GM13977 (cell line): Measurements from ENCODE around the gene TSHR.

Experiments
- DNase-seq: peaks from one replicate; pipeline ENCODE4 v3.0.0; 2012; ENCODE audit warnings: low spot score
- CTCF ChIP-seq: IDR thresholded peaks from 2 replicates; pipeline ENCODE4 v1.5.1; 2012; ENCODE audit warnings: mild to moderate bottlenecking, control low read depth; ENCODE audit not compliant: insufficient read depth; ENCODE audit errors: extremely low read depth, missing control alignments
- in situ Hi-C: fragments of 300-500 bp; cut with MboI; formaldehyde crosslinking; loops from one replicate; pipeline ENCODE4 v1.12.0; 2022; ENCODE audit warnings: low sequenced_read_pairs, low pct_unique_long_range_greater_than_20kb, mixed read lengths, inconsistent platforms; ENCODE audit not compliant: unreplicated experiment

Gene TSHR

GRCh38 chr14:80974679-80975078 is 19.3 kb downstream of the TSHR start:
- DNase-seq, result no peak
- in situ Hi-C loops, result loop anchor here (25.0 kb wide), 1 partner anchor 488 kb away; no protein-coding TSS in a partner anchor
- TF ChIP-seq CTCF, result no peak

- DNase-seq, result no peak
- in situ Hi-C loops, result no loop called here
- TF ChIP-seq CTCF, result no peak
These were observed 21.8 kb downstream of the TSHR start for GRCh38 chr14:80977221-80977620.

- in situ Hi-C loops, result no loop called here
- no peak for DNase-seq
These were observed 23.0 kb downstream of the TSHR start for GRCh38 chr14:80978403-80978802.

GRCh38 chr14:80979951-80980350 is 24.5 kb downstream of the TSHR start:
- no peak for DNase-seq
- in situ Hi-C loops, result loop anchor here (10.0 kb wide), 1 partner anchor 185 kb away; no protein-coding TSS in a partner anchor

More at GRCh38 chr14:80978403-80978802, 23.0 kb downstream of the TSHR start:
- no peak for TF ChIP-seq CTCF

GRCh38 chr14:80981156-80981555 is 25.7 kb downstream of the TSHR start:
- TF ChIP-seq CTCF, result no peak
- in situ Hi-C loops, result loop anchor here (10.0 kb wide), 1 partner anchor 184 kb away; no protein-coding TSS in a partner anchor
- DNase-seq, result no peak

More at GRCh38 chr14:80979951-80980350, 24.5 kb downstream of the TSHR start:
- no peak for TF ChIP-seq CTCF

GRCh38 chr14:80981673-80982072 is 26.3 kb downstream of the TSHR start:
- in situ Hi-C loops, result loop anchor here (10.0 kb wide), 1 partner anchor 183 kb away; no protein-coding TSS in a partner anchor
- no peak for TF ChIP-seq CTCF

More at GRCh38 chr14:80981673-80982072, 26.3 kb downstream of the TSHR start:
- no peak for DNase-seq
